HG02571 (cell line): ENCODE measurements around the gene CCSER1.
"Not testable (repeated sequence)": the region's sequence is repeated elsewhere in the genome, so short reads cannot be mapped to it uniquely, and the experiment has no call there.

Source experiments
- ATAC-seq: cut with Tn5 transposase; IDR thresholded peaks from one replicate; pipeline ENCODE4 v1.9.1; 2021; ENCODE audit warnings: mild to moderate bottlenecking, moderate library complexity; ENCODE audit not compliant: unreplicated experiment

CCSER1 gene

DNA sequence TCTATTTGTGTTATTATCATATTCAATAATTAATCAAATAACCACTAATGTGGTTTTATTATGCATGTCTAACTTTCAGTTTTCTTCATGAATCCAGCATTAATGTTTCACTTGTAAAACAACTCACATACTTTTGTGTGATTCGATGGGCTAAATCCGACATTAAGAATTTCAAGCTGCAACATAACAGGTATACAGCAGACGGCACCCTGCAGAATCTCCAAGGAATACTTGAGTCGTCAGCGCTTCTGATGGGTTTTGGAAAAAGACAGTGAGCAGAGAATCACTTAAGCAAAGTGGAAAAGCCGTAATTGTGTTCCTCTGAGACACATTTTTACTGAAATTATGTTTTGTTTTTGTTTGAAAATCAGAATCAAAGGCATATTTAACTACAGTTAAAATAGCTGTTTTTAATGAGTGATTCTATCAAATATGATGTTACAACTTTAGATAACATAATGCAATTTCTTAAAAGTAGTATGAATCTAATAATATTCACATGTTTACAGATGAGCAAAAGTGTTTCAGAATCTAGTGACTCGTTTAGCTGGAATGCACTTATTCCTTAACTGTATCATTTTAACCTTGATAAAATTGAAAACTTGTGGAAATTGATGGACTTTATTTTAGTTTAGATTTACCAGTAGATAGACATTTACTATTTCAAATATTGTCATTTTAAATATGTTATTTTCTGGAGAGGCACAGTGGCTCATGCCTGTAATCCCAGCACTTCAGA is 514.8 kb downstream of the CCSER1 start:
- ATAC-seq = no peak

DNA sequence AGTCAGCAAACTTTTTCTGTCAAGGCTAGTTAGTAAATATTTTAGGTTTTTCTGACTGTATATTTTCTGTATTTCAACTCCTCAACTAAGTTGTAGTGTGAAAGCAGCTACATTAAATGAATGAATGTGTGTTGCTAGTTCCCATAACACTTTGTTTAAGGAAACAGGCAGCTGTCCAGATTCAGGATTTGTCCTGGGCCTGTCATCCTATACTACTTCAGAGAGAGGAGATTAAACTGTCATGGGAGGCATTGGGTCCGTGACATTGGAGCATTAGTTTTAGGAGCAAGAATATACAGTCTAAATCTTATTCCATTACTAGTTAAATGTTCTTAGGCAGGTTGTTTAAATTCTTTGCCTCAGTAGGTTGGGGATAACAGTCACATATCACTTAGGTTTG is 516.0 kb downstream of the CCSER1 start:
- no peak for ATAC-seq

DNA sequence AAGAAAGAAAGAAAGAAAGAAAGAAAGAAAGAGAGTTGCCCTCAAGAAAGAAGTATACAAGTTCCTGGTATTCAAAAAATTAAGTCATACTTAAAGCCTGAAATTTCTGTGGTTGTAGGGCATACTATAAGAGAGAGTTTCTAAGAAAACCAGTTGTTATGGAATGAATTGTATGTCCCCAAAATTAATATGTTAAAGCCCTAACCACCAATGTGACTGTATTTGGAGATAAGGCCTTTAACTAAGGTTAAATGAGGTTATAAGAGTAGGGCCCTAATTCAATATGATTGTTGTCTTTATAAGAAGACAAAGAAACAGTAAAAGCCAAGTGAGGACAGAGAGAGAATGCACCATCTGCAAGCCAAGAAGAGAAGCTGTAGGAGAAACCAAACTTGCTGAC is 521.1 kb downstream of the CCSER1 start:
- ATAC-seq = no peak

DNA sequence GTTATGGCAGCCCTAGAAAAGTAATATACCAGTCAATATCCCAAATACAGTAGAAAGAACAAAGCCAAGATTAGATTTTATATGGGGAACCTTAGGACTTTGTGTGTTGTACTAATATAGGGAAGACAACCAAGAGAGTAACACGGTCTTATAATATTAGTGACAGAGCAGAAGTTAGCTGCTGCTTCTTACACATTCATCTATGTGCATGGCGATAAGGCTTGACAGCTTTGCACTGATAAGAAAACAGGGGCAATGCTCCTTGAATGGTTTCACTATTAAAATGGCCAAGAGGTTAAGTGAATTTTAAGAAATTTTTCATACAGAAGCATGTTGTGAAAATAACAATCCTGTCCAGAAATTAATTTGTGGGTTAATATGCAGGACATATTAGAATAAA is 521.6 kb downstream of the CCSER1 start:
- ATAC-seq = no peak

DNA sequence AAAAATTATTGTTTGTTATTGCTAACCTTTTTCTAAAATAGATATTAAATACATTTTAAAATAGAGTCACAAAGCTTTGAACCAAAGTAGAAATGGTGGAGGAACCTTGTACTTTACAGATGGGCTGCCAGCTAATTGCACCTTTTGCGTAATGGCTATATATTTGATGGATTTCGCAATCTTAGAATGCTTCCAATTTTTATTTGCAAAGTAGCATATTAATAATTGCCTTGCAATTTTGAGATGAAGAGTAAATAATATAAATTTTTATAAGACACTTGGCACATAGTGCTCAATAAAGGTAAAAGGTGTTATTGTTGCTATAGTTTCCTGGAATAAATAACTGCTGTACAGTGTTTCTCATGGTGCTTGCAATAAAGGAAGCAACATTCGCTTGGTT is 533.5 kb downstream of the CCSER1 start:
- no peak for ATAC-seq

DNA sequence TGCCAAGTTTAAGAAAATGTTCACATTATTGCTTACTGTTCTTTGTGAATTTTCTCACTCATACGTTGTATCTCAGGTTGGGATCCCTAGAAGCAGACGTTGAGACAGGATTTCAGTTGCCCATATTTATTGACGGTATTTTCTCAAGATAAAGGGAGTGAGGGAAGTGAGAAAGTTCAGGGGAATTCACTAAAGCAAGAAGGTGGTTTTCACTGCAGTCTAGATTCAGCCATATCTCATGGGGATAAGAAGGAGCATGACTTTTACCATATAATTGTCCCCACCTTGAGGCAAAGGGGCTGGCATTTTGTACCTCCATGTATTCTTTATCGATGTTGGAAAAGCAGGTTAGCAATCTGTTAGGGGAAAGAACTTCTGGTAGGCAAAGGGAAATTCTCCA is 543.0 kb downstream of the CCSER1 start:
- no peak for ATAC-seq

DNA sequence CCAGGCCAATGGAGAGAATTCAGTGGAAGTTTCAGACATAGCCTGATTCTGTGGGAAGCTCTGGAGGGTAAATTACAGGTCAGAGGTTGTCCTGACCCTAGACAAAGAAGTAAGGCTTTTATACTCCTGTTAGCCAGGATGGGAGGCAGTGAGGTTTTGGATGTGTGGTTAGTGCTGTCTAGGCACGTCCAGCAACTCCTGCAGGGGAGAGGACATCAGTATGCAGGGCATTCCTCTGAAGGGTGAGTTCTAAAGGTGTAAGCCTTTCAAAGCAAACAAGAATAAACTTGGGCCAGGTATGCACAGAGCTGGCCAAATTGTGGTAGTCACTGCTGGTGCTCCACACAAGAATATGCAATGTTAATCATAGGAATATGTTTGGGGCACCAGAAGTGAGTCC is 562.5 kb downstream of the CCSER1 start:
- no peak for ATAC-seq

DNA sequence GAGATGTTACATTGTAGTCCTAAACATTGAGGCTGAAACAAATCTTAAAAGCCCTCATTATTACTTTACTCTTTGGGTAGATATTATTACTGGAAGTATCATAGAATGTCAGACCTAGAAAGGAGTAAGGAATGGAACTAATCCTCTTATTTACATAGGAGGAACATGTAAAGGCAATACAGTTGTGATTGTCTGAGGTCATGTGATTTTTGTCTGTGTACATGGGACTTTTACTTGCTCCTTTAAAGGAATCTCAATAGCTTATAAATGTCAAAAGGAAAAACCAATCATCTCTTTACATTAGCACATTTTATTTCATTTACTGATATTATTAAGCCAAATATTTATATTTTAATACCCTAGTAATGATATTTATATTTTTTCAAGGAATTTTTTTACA is 568.2 kb downstream of the CCSER1 start:
- ATAC-seq = no peak

DNA sequence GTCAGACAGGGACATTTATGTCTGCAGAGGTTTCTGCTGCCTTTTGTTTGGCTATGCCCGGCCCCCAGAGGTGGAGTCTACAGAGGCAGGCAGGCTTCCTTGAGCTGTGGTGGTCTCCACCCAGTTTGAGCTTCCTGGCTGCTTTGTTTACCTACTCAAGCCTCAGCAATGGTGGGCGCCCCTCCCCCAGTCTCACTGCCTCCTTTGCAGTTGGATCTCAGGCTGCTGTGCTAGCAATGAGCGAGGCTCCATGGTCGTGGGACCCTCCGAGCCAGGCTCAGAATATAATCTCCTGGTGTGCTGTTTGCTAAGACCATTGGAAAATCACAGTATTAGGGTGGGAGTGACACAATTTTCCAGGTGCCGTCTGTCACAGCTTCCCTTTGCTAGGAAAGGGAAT is 578.3 kb downstream of the CCSER1 start:
- ATAC-seq = not testable (repeated sequence)

DNA sequence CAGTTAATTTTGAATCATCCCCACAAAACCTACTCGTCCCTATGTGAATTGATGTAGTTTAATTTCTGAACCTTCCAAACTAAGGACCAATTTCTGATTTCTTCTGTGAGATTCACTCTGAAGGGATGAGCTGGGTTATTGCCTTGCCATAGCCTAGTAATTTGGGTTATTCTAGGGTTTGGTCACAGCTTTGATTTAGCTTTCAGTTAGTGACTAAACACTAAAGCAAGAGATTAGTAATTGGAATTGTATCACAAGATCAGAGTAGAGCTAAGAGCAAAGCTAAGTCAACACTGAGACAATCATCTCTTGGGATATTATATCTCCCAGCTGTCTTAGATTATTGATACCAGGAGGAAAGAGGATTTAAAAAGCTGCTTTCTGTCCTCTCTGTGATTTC is 588.0 kb downstream of the CCSER1 start:
- no peak for ATAC-seq

DNA sequence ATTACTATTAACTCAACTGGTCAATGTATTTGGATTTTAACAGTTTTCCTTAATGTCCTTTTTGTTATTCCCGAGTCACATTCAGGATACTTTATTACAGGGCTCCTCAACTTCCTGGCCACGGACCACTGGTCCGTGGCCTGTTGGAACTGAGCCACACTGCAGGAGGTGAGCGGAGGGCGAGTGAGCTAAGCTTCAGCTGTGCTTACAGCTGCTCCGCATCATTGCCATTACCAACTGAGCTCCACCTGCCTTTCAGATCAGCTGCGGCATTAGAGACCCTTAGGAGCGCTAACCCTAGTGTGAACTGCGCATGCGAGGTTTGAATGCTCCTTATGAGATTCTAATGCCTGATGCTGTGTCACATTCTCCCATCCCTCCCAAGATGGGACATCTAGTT is 591.7 kb downstream of the CCSER1 start:
- no peak for ATAC-seq

DNA sequence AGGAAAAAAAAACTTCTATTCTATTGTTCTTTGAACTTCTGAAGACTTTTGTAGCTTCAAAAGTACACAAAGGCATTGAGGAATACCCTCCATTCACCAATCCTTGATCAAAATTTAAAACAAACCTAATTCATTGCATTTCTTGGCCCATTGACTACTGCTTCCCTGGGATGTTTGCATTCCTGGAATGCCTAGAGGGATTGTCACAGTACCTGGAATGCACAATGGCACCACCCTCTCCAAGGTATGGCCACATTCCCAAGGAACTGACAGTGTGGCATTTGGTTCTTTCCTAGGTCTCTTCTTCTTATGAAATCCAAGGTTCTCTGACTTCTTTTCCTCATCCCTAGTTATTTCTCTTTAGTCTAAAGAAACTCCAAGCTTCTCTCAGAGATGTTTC is 600.7 kb downstream of the CCSER1 start:
- ATAC-seq = no peak

DNA sequence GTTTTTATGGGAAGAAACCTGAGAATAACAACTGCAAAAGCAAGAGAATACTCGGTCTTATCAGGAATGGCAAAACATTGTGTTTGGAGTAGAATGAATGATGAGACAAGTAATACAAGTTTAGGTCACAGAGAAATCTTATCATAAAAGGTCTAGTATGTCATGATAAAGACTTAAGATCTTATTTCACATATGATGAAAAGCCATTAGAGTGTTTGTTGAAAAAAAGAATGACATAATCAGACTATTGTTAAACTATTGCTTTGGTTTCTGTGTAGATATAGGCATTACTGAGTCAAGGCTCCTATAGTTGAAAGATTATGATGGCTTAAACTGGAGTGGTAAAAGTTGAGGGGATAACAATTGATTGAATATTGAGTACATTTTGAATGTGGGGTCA is 603.6 kb downstream of the CCSER1 start:
- ATAC-seq = no peak

DNA sequence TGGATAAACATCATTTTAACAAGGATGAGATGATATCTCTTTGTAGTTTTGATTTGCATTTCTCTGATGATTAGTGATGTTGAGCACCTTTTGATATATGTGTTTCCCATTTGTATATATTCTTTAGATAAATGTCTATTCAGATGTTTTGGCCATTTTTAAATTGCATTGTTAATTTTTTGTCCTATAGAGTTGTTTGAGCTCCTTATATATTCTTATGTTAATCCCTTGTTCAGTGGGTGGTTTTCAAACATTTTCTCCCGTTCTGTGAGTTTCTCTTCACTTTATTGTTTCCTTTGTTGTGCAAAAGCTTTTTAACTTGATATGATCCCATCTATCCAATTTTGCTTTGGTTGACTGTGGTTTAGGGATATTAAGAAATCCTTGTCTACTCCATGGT is 606.0 kb downstream of the CCSER1 start:
- no peak for ATAC-seq

DNA sequence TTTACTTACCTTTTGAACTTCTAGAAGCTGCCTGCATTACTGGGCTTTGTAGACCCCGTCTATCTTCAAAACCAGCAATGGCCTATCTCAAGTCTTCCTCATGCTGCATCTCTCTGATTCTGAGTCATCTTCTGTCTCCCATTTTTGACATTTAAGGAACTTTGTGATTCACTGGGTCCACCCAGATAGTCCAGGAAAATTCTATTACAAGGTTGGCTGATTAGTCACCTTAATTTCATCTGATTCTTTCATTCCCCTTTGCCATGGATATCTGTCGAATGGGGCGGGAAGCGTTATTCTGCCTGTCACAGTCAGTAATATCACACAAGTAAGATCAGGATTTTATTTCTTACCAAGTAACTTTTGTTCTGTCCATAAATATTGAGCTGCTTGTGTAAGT is 618.0 kb downstream of the CCSER1 start:
- no peak for ATAC-seq

DNA sequence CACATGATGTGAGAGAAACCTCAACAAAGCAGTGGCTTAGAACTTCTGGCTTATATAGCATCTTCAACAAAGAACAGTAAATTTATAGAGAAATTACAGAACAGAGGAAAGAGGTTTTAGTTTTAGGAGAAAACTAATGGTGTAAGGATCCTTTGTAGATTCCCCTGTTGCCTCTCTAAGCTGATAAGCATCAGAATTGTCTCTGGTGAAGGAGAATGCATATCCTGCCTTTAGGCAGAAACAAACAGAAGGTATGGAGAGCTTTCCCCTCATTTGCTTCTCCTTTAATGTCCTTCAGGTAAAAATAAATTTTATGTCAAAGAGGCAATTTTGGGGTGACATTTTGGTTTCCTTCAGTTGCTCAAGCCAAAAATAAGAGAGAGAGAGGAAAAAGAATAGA is 625.9 kb downstream of the CCSER1 start:
- ATAC-seq = no peak

DNA sequence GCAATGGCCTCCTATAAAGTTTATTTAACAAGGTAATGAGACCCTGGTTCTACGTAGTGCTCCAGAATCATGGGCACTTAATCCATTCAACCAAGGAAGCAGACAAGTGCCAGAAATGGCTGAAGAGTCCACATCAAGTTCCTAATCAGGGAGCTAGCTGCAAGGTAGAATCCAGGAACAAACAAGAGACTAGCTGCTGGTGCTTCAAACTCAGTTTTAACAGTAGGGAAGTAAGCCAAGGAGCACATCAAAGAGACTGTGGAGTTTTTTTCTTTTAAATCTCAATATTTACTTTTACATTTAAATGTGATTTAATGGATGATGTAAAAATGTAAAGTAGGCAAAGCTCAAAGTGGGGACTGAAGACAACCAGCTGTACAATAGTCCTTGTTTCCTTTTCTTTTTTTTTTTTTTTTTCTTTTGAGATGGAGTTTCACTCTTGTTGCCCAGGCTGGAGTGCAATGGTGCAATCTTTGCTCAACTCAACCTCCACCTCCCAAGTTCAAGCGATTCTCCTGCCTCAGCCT is 630.4 kb downstream of the CCSER1 start:
- no peak for ATAC-seq

DNA sequence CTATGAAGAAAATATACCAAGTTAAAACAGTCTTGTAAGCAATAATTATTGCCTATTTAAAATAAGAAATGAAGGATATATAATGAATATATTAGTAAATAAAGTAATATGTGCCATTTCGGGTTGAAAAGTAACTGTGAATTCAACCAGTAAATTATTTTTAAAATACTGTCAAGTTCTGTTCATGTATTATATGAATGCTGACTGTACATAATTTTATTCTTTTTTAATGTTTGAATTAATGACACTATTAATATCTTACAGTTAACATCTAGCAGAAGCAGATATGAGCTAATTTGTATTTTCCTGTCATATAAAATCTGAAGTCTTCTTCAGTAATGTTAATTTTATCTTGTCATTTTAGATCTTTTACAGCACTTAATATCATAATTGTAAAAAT is 632.9 kb downstream of the CCSER1 start:
- no peak for ATAC-seq

DNA sequence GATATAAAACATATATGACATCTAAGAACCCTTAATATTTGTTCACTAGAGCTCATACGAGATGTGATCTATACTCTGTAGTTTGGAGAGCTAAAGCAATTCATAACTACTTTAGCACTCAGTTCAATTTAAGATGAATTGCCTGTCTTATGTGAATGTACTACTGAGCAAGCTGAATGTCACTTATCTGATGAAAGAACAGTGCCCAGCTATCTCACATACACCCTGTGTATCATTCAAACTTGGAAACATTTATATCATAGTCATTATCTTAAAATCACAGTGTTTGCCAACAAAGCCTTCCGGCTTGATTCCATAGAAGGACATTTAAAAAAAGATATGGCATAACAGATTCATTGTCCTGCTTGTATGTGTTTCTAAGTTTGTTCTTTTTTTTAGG is 639.6 kb downstream of the CCSER1 start:
- ATAC-seq = no peak

DNA sequence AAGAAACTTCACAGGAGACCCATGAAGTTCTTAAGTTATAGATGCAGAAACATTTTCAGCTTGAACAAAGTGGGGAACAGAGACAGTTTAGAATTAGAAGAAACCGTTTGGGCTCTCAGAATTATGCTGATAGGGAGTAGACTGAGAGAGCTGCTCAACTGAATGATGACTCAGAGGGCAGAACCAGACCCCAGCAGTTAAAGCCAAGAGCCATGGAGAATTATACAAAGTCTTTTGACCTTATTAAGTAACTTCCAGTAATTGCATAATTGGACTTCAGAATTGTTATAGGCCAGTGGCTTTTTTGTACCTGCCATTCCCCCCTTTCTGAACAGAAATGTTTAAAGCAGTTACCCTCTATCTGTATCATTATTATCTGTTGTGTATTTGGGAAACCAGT is 642.1 kb downstream of the CCSER1 start:
- no peak for ATAC-seq

DNA sequence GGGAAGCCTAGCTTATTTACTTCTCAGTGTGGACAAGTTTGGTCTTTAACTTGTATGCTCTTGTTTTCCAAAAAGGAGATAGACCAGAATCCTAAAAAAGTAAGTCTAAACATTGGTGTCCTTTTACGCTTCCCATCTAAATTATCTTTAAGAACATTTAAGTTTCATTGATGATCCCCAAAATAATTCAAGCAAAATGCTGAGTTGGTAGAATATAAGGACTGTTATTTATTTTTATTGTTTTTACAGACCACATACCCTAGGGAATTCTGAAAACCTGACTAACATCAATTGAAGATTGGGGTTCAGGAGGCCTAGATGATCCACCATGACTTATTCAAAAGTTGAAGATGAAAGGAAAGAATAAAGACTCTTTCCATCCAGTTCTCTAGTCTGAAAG is 653.0 kb downstream of the CCSER1 start:
- no peak for ATAC-seq

DNA sequence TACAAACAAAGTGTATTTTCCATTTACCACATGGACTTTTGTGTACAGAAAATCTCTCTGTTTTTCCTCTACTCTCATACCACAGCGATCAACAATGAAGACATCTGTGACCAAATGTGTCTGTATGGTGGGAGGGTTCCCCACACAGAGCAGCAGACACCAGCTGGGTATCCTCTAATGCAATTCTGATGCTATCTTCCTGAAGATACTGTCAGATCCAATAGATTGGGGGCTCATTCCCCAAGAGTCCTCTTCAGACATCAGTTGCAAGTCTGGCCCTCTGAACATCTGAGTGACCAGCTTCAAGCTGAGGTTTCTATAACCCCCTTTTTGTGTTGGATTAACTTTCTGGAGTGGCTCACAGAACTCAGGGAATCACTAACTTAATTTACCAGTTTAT is 659.4 kb downstream of the CCSER1 start:
- no peak for ATAC-seq

DNA sequence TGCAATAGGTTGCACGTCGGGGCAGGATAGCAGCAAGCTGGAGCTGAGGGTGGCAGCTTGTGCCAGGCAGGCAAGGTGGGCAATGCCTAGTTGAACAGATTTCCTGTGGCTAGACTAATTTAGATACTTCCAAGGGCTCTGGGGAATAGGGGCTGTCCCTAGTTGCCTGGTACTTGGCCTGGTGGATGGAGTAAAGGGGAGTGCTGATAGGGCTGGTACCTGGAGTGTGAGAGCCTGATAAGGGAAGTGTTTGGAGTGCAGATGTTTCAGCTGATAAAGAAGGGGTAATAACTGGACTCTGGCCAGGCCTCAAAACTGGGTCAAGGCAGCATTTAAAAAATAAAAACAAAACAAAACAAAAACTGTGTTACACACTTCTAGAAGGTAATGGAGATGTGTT is 665.5 kb downstream of the CCSER1 start:
- no peak for ATAC-seq
